Stimulated activated CD8-positive, alpha-beta memory T cell treated with anti-CD3 and anti-CD28 coated beads, Interleukin-15, amount 100 ng/mL, for 48 hours (primary cell): ENCODE measurements around the gene BMP8A.
"Not testable (repeated sequence)": the region's sequence is repeated elsewhere in the genome, so short reads cannot be mapped to it uniquely, and the experiment has no call there.

Experiments used
- DNase-seq, 2 donors: peaks; one replicate each; pipeline ENCODE4 v3.0.0-alpha.2; 2020; ENCODE audit warnings: low read depth in 2 of 2

Gene BMP8A

DNA sequence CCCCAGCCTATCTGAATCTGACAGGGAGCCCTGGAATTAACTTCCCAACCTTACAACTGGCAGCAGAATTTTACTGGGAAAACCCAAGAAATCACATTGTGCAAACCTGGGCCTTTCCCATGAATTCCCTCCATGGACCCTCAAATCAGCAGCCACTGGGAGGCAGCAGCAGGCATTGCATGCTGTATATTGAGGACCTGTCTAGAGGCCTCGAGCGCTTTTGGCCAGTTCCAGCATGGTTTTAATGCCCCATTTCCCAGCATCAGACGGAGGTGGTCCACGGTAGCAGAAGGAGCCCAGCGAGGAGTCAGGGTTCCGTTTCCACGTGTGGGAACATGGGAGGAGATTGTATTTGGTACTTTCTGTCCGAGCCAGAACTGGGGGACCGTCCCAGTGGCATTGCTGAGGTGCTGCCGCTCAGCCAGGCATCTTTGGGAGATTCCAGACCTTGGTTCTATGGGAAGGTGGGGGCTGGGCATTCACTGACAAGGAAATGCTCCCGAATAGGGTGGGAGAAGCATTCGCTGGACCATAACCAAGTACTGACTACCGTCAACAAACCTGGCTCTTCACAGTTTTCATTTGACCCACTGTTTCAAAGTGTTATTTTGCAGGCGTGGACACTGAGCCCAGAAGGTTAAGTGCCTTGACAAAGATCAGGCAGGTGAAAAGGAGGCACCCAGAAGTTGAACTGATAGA is 15.9 kb downstream of the BMP8A start:
- DNase-seq: no peak

GRCh38 chr1:39508266-39508665 is 16.8 kb downstream of the BMP8A start:
- no peak for DNase-seq

DNA sequence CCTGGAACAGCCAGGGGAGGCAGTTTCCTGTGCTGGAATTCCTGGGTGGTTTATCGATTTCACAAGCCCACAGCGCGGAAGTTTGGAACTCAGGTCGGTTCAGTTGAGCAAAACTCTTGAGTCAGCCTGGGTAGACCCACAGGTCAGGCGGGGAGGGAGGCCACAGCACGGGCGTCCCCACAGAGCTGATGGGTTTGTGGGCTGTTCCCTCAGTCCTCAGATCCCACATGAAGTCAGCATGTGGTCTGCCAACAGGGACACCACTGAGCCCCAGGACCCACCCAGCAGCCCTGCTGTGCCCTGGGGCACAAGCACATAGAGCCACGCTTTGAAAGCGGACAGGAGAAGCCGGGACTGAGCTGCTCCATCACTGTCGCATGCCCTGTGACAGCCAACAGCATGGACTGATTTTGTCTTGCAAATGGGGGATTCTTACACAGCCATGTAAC is 17.4 kb downstream of the BMP8A start:
- no peak for DNase-seq

- no peak for DNase-seq
Observed at GRCh38 chr1:39509360-39510009, 18.0 kb downstream of the BMP8A start.

- DNase-seq: not testable (repeated sequence)
Observed at GRCh38 chr1:39510570-39511186, 19.2 kb downstream of the BMP8A start.

DNA sequence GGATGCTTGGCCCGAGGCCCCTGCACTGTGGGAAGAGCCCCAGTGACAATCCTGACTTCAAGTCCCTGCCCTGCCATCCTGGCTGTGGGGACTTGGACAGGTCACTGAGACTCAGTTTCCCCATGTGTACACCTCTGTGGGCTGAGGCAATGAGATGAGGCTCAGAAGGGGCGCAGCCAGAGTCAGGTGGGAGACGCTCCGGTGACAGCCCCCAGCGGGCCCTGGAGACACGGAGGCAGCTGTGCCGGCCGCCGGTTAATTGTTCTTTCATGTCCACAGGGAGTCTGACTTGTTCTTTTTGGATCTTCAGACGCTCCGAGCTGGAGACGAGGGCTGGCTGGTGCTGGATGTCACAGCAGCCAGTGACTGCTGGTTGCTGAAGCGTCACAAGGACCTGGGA is 20.0 kb downstream of the BMP8A start:
- not testable (repeated sequence) for DNase-seq

GRCh38 chr1:39512234-39512847 is 20.9 kb downstream of the BMP8A start:
- not testable (repeated sequence) for DNase-seq

- not testable (repeated sequence) for DNase-seq
Observed at GRCh38 chr1:39514710-39515124, 23.3 kb downstream of the BMP8A start.

DNA sequence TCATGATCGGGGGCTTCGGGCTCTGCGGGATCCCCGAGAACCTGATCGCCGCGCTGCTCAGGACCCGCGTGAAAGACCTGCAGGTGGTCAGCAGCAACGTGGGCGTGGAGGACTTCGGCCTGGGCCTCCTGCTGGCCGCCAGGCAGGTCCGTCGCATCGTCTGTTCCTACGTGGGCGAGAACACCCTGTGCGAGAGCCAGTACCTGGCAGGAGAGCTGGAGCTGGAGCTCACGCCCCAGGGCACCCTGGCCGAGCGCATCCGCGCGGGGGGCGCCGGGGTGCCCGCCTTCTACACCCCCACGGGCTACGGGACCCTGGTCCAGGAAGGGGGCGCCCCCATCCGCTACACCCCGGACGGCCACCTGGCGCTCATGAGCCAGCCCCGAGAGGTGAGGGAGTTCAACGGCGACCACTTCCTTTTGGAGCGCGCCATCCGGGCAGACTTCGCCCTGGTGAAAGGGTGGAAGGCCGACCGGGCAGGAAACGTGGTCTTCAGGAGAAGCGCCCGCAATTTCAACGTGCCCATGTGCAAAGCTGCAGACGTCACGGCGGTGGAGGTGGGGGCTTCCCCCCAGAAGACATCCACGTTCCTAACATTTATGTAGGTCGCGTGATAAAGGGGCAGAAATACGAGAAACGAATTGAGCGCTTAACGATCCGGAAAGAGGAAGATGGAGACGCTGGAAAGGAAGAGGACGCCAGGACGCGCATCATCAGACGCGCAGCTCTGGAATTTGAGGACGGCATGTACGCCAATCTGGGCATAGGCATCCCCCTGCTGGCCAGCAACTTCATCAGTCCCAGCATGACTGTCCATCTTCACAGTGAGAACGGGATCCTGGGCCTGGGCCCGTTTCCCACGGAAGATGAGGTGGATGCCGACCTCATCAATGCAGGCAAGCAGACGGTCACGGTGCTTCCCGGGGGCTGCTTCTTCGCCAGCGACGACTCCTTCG is 24.0 kb downstream of the BMP8A start:
- peak in 1 of 2 donors; percentile 33 for DNase-seq

GRCh38 chr1:39516841-39517240 is 25.4 kb downstream of the BMP8A start:
- DNase-seq: not testable (repeated sequence)

DNA sequence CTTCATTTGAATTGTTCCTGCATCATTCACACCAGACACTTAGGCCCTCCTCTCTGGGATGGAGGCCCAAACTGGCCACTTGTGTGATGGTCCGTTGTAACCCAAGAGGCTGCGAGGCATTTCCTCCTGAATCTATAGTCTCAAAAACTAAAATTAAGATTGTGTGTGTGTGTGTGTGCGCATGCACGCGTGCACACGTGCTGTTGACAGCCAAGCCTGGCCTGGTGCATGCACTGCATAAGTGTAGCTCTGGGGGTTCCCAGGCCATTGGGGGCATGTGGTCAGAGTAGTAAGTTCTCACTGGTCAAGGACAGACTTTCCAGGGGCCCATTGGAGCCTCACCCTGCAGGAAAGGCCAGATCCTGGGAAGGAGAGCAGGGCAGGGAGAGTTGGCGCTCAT is 26.5 kb downstream of the BMP8A start:
- DNase-seq: not testable (repeated sequence)

DNA sequence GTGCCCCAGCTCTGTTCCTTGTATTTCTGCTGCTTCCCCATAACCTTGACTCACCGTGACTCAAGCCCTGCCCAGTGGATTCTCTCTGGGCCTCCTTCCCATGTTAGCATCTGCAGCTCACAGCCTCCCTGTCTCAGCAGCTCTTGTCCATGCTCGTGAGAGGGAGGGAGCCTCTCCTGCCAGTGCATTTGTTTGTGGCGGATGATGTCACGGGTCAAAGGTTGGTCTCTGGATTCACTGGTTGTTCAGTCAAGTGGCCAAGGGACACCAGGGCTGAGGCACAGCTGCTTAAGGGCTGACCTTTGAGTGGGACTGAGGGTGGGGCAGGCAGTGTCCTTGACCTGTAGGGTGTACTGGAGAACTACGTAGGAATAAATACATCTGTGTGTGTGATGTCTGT is 27.9 kb downstream of the BMP8A start:
- not testable (repeated sequence) for DNase-seq

DNA sequence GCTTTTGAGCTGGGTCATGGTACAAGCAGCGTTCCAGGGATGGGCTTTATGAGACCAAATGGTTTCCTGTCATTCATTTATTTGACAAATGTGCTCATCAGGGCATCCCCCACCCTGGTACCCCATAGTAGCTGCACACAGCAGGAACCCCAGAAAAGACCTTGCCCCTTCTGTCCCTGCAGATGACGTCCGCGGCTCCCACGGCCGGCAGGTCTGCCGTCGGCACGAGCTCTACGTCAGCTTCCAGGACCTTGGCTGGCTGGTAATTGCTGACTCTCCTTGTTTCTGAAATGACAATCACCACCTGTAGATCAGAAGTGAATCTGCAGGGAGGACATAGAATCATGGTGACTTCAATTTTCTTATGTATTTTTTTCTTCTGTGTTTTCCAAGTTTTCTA is 30.8 kb downstream of the BMP8A start:
- DNase-seq: not testable (repeated sequence)

DNA sequence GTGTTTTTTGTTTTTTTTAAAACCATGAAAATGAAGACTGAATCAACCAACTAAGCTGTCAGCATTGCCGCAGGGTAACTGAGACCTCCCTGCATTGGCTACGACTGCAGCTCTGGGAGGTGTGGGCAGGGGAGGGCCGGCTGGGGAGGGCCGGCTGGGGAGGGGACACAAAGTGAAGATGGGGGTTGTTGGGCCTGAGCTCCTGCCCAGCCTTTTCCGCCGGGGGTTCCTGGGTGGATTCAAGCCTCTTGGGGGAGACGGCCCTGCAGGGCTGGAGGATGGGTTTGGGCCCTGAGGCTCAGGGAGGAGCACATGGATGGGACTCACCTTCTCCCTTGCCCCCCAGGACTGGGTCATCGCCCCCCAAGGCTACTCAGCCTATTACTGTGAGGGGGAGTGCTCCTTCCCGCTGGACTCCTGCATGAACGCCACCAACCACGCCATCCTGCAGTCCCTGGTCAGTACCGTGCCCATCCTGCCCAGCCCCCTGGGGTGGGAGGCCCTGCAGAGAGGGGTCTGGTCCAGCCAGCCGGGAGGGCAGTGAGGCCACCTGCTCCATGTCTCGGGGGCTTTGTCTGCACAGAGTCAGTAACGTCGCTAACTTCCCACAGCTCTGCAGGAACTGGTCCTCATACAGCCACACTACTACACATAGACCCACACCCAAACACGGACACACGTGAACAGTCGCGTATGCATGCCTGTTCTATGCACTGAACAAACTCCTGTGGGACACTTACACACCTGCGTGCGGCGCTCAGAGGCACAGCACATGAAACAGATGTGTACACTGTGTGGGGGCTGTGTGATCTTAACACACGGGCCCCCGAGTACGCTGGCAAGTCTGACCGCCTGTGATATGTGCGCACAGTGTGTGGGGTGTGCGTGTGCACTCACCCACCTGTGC is 31.5 kb downstream of the BMP8A start:
- DNase-seq: no peak

- DNase-seq: no peak
Observed at GRCh38 chr1:39524171-39524570, 32.7 kb downstream of the BMP8A start.

GRCh38 chr1:39524591-39525365 is 33.3 kb downstream of the BMP8A start:
- DNase-seq: no peak

DNA sequence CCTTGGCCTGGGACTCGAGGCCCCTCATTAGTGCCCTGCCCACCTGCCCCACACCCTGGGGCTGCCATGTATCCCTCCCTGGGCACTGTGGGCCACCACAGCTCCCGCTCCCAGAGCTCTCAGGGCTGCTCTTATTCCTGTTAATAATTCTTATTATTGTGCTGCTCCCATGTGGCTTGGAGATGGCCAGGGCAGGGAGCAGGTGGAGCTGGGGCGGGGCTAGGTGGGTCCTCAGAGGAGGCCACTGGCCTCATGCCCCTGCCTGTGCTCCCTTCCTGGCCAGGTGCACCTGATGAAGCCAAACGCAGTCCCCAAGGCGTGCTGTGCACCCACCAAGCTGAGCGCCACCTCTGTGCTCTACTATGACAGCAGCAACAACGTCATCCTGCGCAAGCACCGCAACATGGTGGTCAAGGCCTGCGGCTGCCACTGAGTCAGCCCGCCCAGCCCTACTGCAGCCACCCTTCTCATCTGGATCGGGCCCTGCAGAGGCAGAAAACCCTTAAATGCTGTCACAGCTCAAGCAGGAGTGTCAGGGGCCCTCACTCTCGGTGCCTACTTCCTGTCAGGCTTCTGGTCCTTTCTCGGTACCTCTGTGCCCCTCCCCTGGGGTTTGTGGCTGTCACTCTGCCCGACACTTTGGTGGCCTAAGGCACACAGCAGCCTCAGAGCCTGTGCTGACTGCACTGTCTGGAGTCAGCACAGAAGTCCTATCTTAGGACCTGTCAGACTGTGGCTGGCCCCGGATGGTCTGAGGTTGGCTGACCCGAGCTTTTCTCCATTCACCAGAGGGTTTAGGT is 34.1 kb downstream of the BMP8A start:
- peak in 1 of 2 donors; percentile 36 for DNase-seq

GRCh38 chr1:39526466-39527189 is 35.2 kb downstream of the BMP8A start:
- no peak for DNase-seq
